WTC11 (cell line): Measurements from ENCODE around the gene VWA8. TPM values are rescaled to one million over a fixed set of nuclear protein-coding genes. Genes with fewer than 3 reads are reported as not detected.

Source experiments
- ATAC-seq: fragments of 200-7000 bp; cut with Tn5 transposase; 2 replicates; pipeline ENCODE4 v1.10.0; 2021; ENCODE audit warnings: mild to moderate bottlenecking, moderate library complexity
- CTCF ChIA-PET: fragments of 300-600 bp; sonication (Branson Sonifier 250); formaldehyde crosslinking; loops from one replicate; lab custom pipeline; 2021; ENCODE audit warnings: antibody characterized with exemption; lab: Charles Lee
- POLR2A ChIA-PET: fragments of 350-600 bp; sonication (Branson Sonifier 250); formaldehyde crosslinking; loops from one replicate; lab custom pipeline; 2021; ENCODE audit warnings: antibody characterized with exemption; lab: Charles Lee
- DNase-seq: peaks from one replicate; pipeline ENCODE4 v3.0.0; 2021; ENCODE audit warnings: low spot score
- H3K27ac Mint-ChIP-seq: 2 replicates; pipeline ENCODE4 v1.8.0; 2021; ENCODE audit warnings: mixed read lengths
- H3K27me3 Mint-ChIP-seq: 2 replicates; pipeline ENCODE4 v1.8.0; 2021; ENCODE audit warnings: low read depth, mild to moderate bottlenecking, moderate library complexity, mixed read lengths
- H3K36me3 Mint-ChIP-seq: 2 replicates; pipeline ENCODE4 v1.8.0; 2021; ENCODE audit warnings: mixed read lengths
- H3K4me1 Mint-ChIP-seq: 2 replicates; pipeline ENCODE4 v1.8.0; 2022; ENCODE audit warnings: mixed read lengths
- H3K4me3 Mint-ChIP-seq: 2 replicates; pipeline ENCODE4 v1.8.0; 2021; ENCODE audit warnings: mild to moderate bottlenecking, moderate library complexity, mixed read lengths
- H3K9me3 Mint-ChIP-seq: 2 replicates; pipeline ENCODE4 v1.8.0; 2021; ENCODE audit warnings: mixed read lengths
- ARID4B ChIP-seq: sonication (generic); formaldehyde crosslinking; IDR thresholded peaks from 2 replicates; pipeline ENCODE4 v1.8.0; 2023; ENCODE audit warnings: missing genetic modification reagents, mild to moderate bottlenecking, borderline replicate concordance
- ATF6 ChIP-seq: sonication (generic); formaldehyde crosslinking; IDR thresholded peaks from 2 replicates; pipeline ENCODE4 v1.8.1; 2023; ENCODE audit warnings: mild to moderate bottlenecking, missing genetic modification reagents
- EMX1 ChIP-seq: fragments of 250-450 bp; sonication (Bioruptor Pico); IDR thresholded peaks from 2 replicates; pipeline ENCODE4 v1.8.0; 2021; ENCODE audit warnings: mild to moderate bottlenecking
- ESRRA ChIP-seq: sonication (generic); formaldehyde crosslinking; IDR thresholded peaks from 2 replicates; pipeline ENCODE4 v1.8.1; 2022; ENCODE audit warnings: mild to moderate bottlenecking, missing genetic modification reagents, borderline replicate concordance
- ETV6 ChIP-seq: sonication (generic); formaldehyde crosslinking; IDR thresholded peaks from 2 replicates; pipeline ENCODE4 v1.8.1; 2022; ENCODE audit warnings: mild to moderate bottlenecking, missing genetic modification reagents
- FOXP4 ChIP-seq: sonication (generic); formaldehyde crosslinking; IDR thresholded peaks from 2 replicates; pipeline ENCODE4 v1.8.0; 2022; ENCODE audit warnings: mild to moderate bottlenecking, missing genetic modification reagents
- JUN ChIP-seq: sonication (generic); formaldehyde crosslinking; IDR thresholded peaks from 2 replicates; pipeline ENCODE4 v1.8.0; 2023; ENCODE audit warnings: mild to moderate bottlenecking, missing genetic modification reagents
- KAT7 ChIP-seq: sonication (generic); formaldehyde crosslinking; IDR thresholded peaks from 2 replicates; pipeline ENCODE4 v1.8.1; 2023; ENCODE audit warnings: missing genetic modification reagents, mild to moderate bottlenecking, borderline replicate concordance
- SMAD4 ChIP-seq: sonication (generic); formaldehyde crosslinking; IDR thresholded peaks from 2 replicates; pipeline ENCODE4 v1.8.0; 2022; ENCODE audit warnings: mild to moderate bottlenecking, missing genetic modification reagents
- ZBTB21 ChIP-seq: sonication (generic); formaldehyde crosslinking; IDR thresholded peaks from 2 replicates; pipeline ENCODE4 v1.8.1; 2023; ENCODE audit warnings: mild to moderate bottlenecking, missing genetic modification reagents, borderline replicate concordance
- ZNF263 ChIP-seq: sonication (generic); formaldehyde crosslinking; IDR thresholded peaks from 2 replicates; pipeline ENCODE4 v1.8.1; 2022; ENCODE audit warnings: low read depth, mild to moderate bottlenecking, moderate library complexity, missing genetic modification reagents
- total RNA-seq: library from RNA; stranded (reverse); gene quantifications from 3 replicates; pipeline ENCODE4 v1.2.3, GENCODE V29; 2021
- TF ChIP-seq, protein P1 (sequence below): fragments of 250-450 bp; sonication (Bioruptor Pico); IDR thresholded peaks from 2 replicates; pipeline ENCODE4 v2.1.2; 2022; ENCODE audit warnings: mild to moderate bottlenecking, moderate library complexity
- TF ChIP-seq, protein P2 (sequence below): fragments of 250-450 bp; sonication (Bioruptor Pico); IDR thresholded peaks from 2 replicates; pipeline ENCODE4 v1.9.0; 2021; ENCODE audit warnings: mild to moderate bottlenecking
- TF ChIP-seq, protein P3 (sequence below): fragments of 250-450 bp; sonication (Bioruptor Pico); conservative IDR thresholded peaks from 2 replicates; pipeline ENCODE4 v1.9.0; 2021; ENCODE audit warnings: mild to moderate bottlenecking
- TF ChIP-seq, protein P4 (sequence below): fragments of 250-450 bp; sonication (Bioruptor Pico); IDR thresholded peaks from 2 replicates; pipeline ENCODE4 v1.9.0; 2021; ENCODE audit warnings: mild to moderate bottlenecking

The VWA8 gene
- total RNA-seq, 1 experiment from 2014 or later: 19.9 TPM

GRCh38 chr13:41595298-41595697 lies 365.6 kb downstream of the VWA8 start:
- peaks cover 4% of the 10 kb centered on the region; the same call in 1 of the 2 replicates for H3K9me3 Mint-ChIP-seq
- peaks cover 9% of the 10 kb centered on the region for H3K36me3 Mint-ChIP-seq
- H3K4me1 Mint-ChIP-seq: peaks cover 6% of the 10 kb centered on the region
- no peaks in the 10 kb centered on the region for H3K27me3 Mint-ChIP-seq
- H3K4me3 Mint-ChIP-seq: no peak overlapping the region
- ATAC-seq: no peak
- no peak for TF ChIP-seq ARID4B (CRISPR knock-in tag)
- TF ChIP-seq ZNF263: no peak
- no peak for TF ChIP-seq ATF6
- TF ChIP-seq JUN (CRISPR knock-in tag): no peak
- no peak for TF ChIP-seq FOXP4 (CRISPR knock-in tag)
- TF ChIP-seq, protein P1, sequence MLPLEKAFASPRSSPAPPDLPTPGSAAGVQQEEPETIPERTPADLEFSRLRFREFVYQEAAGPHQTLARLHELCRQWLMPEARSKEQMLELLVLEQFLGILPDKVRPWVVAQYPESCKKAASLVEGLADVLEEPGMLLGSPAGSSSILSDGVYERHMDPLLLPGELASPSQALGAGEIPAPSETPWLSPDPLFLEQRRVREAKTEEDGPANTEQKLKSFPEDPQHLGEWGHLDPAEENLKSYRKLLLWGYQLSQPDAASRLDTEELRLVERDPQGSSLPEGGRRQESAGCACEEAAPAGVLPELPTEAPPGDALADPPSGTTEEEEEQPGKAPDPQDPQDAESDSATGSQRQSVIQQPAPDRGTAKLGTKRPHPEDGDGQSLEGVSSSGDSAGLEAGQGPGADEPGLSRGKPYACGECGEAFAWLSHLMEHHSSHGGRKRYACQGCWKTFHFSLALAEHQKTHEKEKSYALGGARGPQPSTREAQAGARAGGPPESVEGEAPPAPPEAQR (CRISPR knock-in tag): no peak
- DNase-seq: no peak
- POLR2A ChIA-PET: no interaction called here
- CTCF ChIA-PET: no interaction called here
- H3K27ac Mint-ChIP-seq: no peak overlapping the region

DNA sequence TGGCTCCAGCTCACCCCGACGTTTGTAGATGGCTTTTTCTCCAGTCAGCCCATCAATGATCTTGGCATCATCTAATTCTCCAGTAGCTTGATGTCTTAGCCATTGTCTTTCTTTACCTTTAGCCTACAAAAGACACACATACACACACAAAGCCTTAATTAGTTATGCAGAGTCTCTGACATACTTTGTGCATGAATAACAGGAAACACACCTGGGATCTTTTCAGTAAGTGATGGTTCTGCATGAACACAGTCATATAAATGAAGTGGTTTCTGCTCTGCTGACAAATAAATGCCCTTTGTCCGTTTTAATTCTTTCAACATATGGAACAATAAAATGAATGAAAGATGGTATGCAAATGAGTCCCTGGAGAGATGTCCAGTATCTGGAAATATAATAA lies 370.3 kb downstream of the VWA8 start:
- CTCF ChIA-PET: interaction anchor here (0.8 kb wide), 1 partner anchor 132 kb away, joined by 3 read pairs; no protein-coding TSS in a partner anchor

DNA sequence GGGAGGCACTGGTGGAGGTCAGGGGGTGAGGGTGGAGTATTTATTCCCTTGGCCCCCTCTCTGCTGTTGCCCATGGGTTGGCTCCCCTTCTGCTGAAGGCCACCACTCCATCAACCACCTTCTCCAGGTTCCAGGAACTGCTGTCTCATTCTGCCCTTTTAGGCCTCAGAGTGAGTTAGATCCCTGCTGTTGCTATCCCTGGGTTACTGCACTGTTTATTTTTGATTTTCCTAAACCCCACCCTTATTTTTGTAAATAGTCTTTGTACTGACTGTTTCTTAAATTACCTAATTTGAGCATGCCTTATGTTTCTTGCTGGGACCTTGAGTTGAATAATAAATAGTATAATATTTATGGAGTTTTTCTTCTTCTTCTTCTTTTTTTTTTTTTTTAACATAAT lies 370.8 kb downstream of the VWA8 start:
- Mint-ChIP-seq H3K4me3 (no peak overlapping the region), H3K36me3 (peaks cover 9% of the 10 kb centered on the region), H3K27me3 (no peaks in the 10 kb centered on the region), H3K9me3 (peaks cover 4% of the 10 kb centered on the region; the same call in 1 of the 2 replicates), H3K4me1 (peaks cover 14% of the 10 kb centered on the region), H3K27ac (no peak overlapping the region)
- POLR2A ChIA-PET: no interaction called here
- no peak for ATAC-seq
- no peak for DNase-seq
- CTCF ChIA-PET: interaction anchor here (0.8 kb wide), 1 partner anchor 132 kb away, joined by 3 read pairs; no protein-coding TSS in a partner anchor
- TF ChIP-seq ETV6 (no peak), ESRRA (CRISPR knock-in tag) (no peak), KAT7 (CRISPR knock-in tag) (no peak)
- TF ChIP-seq, protein P2, sequence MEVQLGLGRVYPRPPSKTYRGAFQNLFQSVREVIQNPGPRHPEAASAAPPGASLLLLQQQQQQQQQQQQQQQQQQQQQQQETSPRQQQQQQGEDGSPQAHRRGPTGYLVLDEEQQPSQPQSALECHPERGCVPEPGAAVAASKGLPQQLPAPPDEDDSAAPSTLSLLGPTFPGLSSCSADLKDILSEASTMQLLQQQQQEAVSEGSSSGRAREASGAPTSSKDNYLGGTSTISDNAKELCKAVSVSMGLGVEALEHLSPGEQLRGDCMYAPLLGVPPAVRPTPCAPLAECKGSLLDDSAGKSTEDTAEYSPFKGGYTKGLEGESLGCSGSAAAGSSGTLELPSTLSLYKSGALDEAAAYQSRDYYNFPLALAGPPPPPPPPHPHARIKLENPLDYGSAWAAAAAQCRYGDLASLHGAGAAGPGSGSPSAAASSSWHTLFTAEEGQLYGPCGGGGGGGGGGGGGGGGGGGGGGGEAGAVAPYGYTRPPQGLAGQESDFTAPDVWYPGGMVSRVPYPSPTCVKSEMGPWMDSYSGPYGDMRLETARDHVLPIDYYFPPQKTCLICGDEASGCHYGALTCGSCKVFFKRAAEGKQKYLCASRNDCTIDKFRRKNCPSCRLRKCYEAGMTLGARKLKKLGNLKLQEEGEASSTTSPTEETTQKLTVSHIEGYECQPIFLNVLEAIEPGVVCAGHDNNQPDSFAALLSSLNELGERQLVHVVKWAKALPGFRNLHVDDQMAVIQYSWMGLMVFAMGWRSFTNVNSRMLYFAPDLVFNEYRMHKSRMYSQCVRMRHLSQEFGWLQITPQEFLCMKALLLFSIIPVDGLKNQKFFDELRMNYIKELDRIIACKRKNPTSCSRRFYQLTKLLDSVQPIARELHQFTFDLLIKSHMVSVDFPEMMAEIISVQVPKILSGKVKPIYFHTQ (CRISPR knock-in tag): no peak
- TF ChIP-seq, protein P3, sequence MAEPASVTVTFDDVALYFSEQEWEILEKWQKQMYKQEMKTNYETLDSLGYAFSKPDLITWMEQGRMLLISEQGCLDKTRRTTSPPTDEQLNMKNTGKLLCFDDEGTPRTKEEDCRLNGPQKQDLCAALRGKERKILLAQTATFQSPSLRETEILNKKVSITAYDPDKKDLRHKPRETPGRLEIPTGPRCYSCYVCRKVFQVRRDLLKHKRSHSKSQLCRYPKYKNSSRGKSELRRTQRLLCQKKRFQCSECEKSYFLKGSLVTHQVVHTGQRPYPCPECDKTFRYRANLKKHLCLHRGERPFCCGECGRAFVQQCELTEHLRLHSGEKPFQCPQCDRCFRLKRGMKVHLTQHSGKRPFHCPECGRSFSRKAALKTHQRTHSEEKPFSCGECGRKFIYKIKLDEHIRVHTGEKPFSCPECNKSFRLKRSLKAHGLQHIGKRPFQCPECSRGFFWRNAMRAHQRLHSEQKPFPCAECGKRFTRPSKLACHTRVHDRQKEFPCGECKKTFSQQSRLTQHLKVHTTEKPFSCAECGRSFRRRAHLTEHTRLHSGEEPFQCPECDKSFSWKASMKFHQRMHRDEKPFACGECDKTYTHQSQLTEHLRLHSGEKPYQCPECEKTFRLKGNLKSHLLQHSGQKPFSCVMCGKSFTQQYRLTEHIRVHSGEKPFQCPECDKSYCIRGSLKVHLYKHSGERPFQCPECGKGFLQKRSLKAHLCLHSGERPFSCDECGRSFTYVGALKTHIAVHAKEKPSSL (CRISPR knock-in tag): no peak
- TF ChIP-seq, protein P4, sequence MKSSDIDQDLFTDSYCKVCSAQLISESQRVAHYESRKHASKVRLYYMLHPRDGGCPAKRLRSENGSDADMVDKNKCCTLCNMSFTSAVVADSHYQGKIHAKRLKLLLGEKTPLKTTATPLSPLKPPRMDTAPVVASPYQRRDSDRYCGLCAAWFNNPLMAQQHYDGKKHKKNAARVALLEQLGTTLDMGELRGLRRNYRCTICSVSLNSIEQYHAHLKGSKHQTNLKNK (CRISPR knock-in tag): no peak

More for the DNA sequence above, 370.3 kb downstream of the VWA8 start:
- H3K4me1 Mint-ChIP-seq: peaks cover 14% of the 10 kb centered on the region
- H3K27me3 Mint-ChIP-seq: no peaks in the 10 kb centered on the region
- H3K9me3 Mint-ChIP-seq: peaks cover 4% of the 10 kb centered on the region; the same call in 1 of the 2 replicates
- ATAC-seq: no peak
- POLR2A ChIA-PET: no interaction called here
- H3K4me3 Mint-ChIP-seq: no peak overlapping the region
- H3K27ac Mint-ChIP-seq: no peak overlapping the region
- TF ChIP-seq SMAD4 (no peak), ZBTB21 (CRISPR knock-in tag) (no peak), EMX1 (no peak)
- TF ChIP-seq, all 79 proteins: peak for 0
- H3K36me3 Mint-ChIP-seq: peaks cover 9% of the 10 kb centered on the region
- DNase-seq: no peak
